ENCODE results near the gene RNF13. TPM values are rescaled to one million over a fixed set of nuclear protein-coding genes. Genes with fewer than 3 reads are reported as not detected.
"Not testable (repeated sequence)": the region's sequence is repeated elsewhere in the genome, so short reads cannot be mapped to it uniquely, and the experiment has no call there.

Gene RNF13
- total RNA-seq, 1 donor from 2014 or later, result 49.9 TPM

DNA sequence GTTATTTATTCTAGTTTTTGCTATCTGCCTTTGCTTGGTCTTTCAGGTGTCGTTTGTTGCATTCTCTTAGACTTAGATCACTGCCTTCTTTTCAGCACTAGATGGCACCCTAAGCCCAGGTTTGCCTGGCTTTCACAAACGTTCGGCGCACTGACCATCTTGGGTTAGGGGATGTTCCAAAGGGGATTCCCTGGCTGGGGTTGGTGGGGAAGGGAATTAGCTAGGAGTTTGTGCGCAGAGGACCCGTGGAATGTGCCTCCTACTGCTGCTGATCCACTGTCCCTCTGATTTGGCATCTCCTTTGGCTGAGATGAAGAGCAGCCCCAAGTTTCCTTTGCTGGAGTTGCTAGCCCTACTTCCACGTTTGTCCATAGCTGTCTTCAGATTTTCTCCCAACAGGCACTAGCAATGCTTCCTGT, 123.8 kb downstream of the RNF13 start:
- H3K4me3 Mint-ChIP-seq (ENCODE audit: unreplicated experiment), result no peak overlapping the region
- Histone ChIP-seq H3K27me3 (ENCODE audit: insufficient read depth, low read length) (no peaks in the 10 kb centered on the region), H3K4me2 (ENCODE audit: low read length) (peak overlapping the region; percentile 62), H3K79me2 (ENCODE audit: insufficient read depth, low read length) (peaks cover 3% of the 10 kb centered on the region), H3K9ac (ENCODE audit: low read length) (peak overlapping the region; percentile 20), H3K4me3 (ENCODE audit: insufficient read depth, low read depth, low read length) (no peak overlapping the region), H2AFZ (ENCODE audit: low read depth, low read length) (peak overlapping the region; percentile 6), H3K36me3 (ENCODE audit: insufficient read depth, low read length) (no peaks in the 10 kb centered on the region), H4K20me1 (ENCODE audit: insufficient read depth, low read length) (peaks cover 5% of the 10 kb centered on the region), H3K27ac (ENCODE audit: low read depth, low read length) (no peak overlapping the region), H3K4me1 (ENCODE audit: insufficient read depth, low read length) (peaks cover 3% of the 10 kb centered on the region), H3K9me3 (ENCODE audit: insufficient read depth, low read depth, low read length) (peaks cover 4% of the 10 kb centered on the region)
- H3K4me1 Mint-ChIP-seq (ENCODE audit: low read depth, unreplicated experiment), result peaks cover 8% of the 10 kb centered on the region
- TF ChIP-seq, protein P1, sequence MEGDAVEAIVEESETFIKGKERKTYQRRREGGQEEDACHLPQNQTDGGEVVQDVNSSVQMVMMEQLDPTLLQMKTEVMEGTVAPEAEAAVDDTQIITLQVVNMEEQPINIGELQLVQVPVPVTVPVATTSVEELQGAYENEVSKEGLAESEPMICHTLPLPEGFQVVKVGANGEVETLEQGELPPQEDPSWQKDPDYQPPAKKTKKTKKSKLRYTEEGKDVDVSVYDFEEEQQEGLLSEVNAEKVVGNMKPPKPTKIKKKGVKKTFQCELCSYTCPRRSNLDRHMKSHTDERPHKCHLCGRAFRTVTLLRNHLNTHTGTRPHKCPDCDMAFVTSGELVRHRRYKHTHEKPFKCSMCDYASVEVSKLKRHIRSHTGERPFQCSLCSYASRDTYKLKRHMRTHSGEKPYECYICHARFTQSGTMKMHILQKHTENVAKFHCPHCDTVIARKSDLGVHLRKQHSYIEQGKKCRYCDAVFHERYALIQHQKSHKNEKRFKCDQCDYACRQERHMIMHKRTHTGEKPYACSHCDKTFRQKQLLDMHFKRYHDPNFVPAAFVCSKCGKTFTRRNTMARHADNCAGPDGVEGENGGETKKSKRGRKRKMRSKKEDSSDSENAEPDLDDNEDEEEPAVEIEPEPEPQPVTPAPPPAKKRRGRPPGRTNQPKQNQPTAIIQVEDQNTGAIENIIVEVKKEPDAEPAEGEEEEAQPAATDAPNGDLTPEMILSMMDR (IDR thresholded peaks at IDR 0.05; ENCODE audit: insufficient read depth, low read depth, low read length), result peak; percentile 82
- TF ChIP-seq EZH2 (IDR thresholded peaks at IDR 0.05; ENCODE audit: insufficient read depth, low read length), result no peak
- peaks cover 6% of the 10 kb centered on the region for H3K36me3 Mint-ChIP-seq (ENCODE audit: low read depth, unreplicated experiment)
- no peaks in the 10 kb centered on the region for H3K27me3 Mint-ChIP-seq (ENCODE audit: low read depth, unreplicated experiment)
- peak; percentile 42 for DNase-seq (ENCODE audit: low read depth)
- FAIRE-seq, result peak; percentile 59
- peaks cover 2% of the 10 kb centered on the region for H3K9me3 Mint-ChIP-seq (ENCODE audit: unreplicated experiment)
- no peak overlapping the region for H3K27ac Mint-ChIP-seq (ENCODE audit: unreplicated experiment)

DNA sequence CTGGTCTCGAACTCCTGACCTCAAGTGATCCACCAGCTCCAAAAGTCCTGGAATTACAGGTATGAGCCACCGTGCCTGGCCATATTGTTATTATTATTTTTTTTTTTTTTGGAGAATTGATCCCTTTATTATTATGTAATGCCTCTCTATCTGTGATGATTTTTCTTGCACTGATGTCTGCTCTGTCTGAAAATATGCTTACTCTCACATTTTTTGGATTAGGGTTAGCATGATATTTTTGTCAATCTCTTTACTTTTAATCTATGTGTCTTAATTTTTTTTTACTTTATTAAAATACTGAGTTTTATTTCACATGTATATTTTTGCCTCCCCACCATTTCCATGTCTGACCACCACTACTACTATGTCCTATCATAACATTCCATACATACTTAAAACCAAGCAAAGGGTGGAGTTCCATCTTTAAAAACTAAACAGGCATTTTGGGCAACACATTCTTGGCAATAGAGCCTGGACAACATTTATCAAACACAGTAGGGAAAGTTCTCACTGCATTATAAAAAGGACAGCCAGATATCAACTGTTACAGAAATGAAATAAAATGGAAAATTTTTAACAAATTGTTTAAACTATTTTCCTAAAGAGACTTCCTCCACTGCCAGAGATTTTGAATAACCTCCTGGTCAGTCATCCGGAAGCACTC, 125.5 kb downstream of the RNF13 start:
- not testable (repeated sequence) for H3K36me3 Mint-ChIP-seq (ENCODE audit: low read depth, unreplicated experiment); FAIRE-seq; H3K4me3 Mint-ChIP-seq (ENCODE audit: unreplicated experiment); H3K4me1 ChIP-seq (ENCODE audit: insufficient read depth, low read length); H3K27ac Mint-ChIP-seq (ENCODE audit: unreplicated experiment); H3K9me3 ChIP-seq (ENCODE audit: insufficient read depth, low read depth, low read length); H3K4me1 Mint-ChIP-seq (ENCODE audit: low read depth, unreplicated experiment); H3K27ac ChIP-seq (ENCODE audit: low read depth, low read length); H3K27me3 Mint-ChIP-seq (ENCODE audit: low read depth, unreplicated experiment); H3K36me3 ChIP-seq (ENCODE audit: insufficient read depth, low read length); H3K9ac ChIP-seq (ENCODE audit: low read length); H2AFZ ChIP-seq (ENCODE audit: low read depth, low read length); H3K9me3 Mint-ChIP-seq (ENCODE audit: unreplicated experiment); H3K4me3 ChIP-seq (ENCODE audit: insufficient read depth, low read depth, low read length); H3K27me3 ChIP-seq (ENCODE audit: insufficient read depth, low read length); H4K20me1 ChIP-seq (ENCODE audit: insufficient read depth, low read length); H3K79me2 ChIP-seq (ENCODE audit: insufficient read depth, low read length)
- peak overlapping the region; percentile 16 for H3K4me2 ChIP-seq (ENCODE audit: low read length)
- DNase-seq (ENCODE audit: low read depth), result peak; percentile 31

GRCh38 chr3:149941186-149941585, 128.2 kb downstream of the RNF13 start:
- H3K27me3 Mint-ChIP-seq (ENCODE audit: low read depth, unreplicated experiment), result no peaks in the 10 kb centered on the region
- FAIRE-seq, result no peak

More at GRCh38 chr3:149941186-149941585, 128.2 kb downstream of the RNF13 start:
- no peak overlapping the region for H2AFZ ChIP-seq (ENCODE audit: low read depth, low read length)
- H3K27me3 ChIP-seq (ENCODE audit: insufficient read depth, low read length), result no peaks in the 10 kb centered on the region
- Mint-ChIP-seq H3K9me3 (ENCODE audit: unreplicated experiment) (peaks cover 9% of the 10 kb centered on the region), H3K4me1 (ENCODE audit: low read depth, unreplicated experiment) (peaks cover 8% of the 10 kb centered on the region), H3K4me3 (ENCODE audit: unreplicated experiment) (no peak overlapping the region), H3K36me3 (ENCODE audit: low read depth, unreplicated experiment) (peaks cover 16% of the 10 kb centered on the region), H3K27ac (ENCODE audit: unreplicated experiment) (no peak overlapping the region)
- H3K4me3 ChIP-seq (ENCODE audit: insufficient read depth, low read depth, low read length), result no peak overlapping the region
- no peak overlapping the region for H3K9ac ChIP-seq (ENCODE audit: low read length)
- no peaks in the 10 kb centered on the region for H3K9me3 ChIP-seq (ENCODE audit: insufficient read depth, low read depth, low read length)
- no peak for DNase-seq (ENCODE audit: low read depth)
- no peaks in the 10 kb centered on the region for H3K36me3 ChIP-seq (ENCODE audit: insufficient read depth, low read length)
- H3K4me1 ChIP-seq (ENCODE audit: insufficient read depth, low read length), result peaks cover 3% of the 10 kb centered on the region
- H3K79me2 ChIP-seq (ENCODE audit: insufficient read depth, low read length), result peaks cover 3% of the 10 kb centered on the region
- H3K27ac ChIP-seq (ENCODE audit: low read depth, low read length), result no peak overlapping the region
- no peak overlapping the region for H3K4me2 ChIP-seq (ENCODE audit: low read length)
- TF ChIP-seq EZH2 (IDR thresholded peaks at IDR 0.05; ENCODE audit: insufficient read depth, low read length), result no peak
- TF ChIP-seq, protein P1 (IDR thresholded peaks at IDR 0.05; ENCODE audit: insufficient read depth, low read depth, low read length), result no peak
- H4K20me1 ChIP-seq (ENCODE audit: insufficient read depth, low read length), result peaks cover under 1% of the 10 kb centered on the region
